Karpas-422 (cell line): ENCODE results near the gene TTC27. TPM values are rescaled to one million over a fixed set of nuclear protein-coding genes. Genes with fewer than 3 reads are reported as not detected.

Source experiments
- DNase-seq: peaks from one replicate; pipeline ENCODE4 v3.0.0-alpha.2; 2015
- H2AFZ ChIP-seq: fragments of 200-600 bp; sonication (generic); 2 replicates; pipeline ENCODE4 v1.6.1; 2014; ENCODE audit warnings: antibody characterized with exemption, low read length, mixed read lengths
- H3K27ac ChIP-seq: fragments of 200-600 bp; sonication (generic); 2 replicates; pipeline ENCODE4 v1.5.1; 2014; ENCODE audit warnings: mild to moderate bottlenecking, low read length, moderate library complexity
- H3K27me3 ChIP-seq: fragments of 200-600 bp; sonication (generic); 2 replicates; pipeline ENCODE4 v1.6.1; 2014; ENCODE audit warnings: low read length, mixed read lengths
- H3K36me3 ChIP-seq: fragments of 200-600 bp; sonication (generic); 2 replicates; pipeline ENCODE4 v1.6.1; 2014; ENCODE audit warnings: low read length, mixed read lengths; ENCODE audit not compliant: insufficient read depth
- H3K4me1 ChIP-seq: fragments of 200-600 bp; sonication (generic); 2 replicates; pipeline ENCODE4 v1.6.1; 2014; ENCODE audit warnings: mild to moderate bottlenecking, low read length, mixed read lengths
- H3K4me2 ChIP-seq: fragments of 200-600 bp; sonication (generic); 2 replicates; pipeline ENCODE4 v1.6.1; 2014; ENCODE audit warnings: low read length, low read depth, mild to moderate bottlenecking; ENCODE audit not compliant: poor library complexity, severe bottlenecking
- H3K4me3 ChIP-seq: fragments of 200-600 bp; sonication (generic); 2 replicates; pipeline ENCODE4 v1.5.1; 2014; ENCODE audit warnings: mild to moderate bottlenecking, antibody characterized with exemption, low read length, mixed read lengths
- H3K79me2 ChIP-seq: fragments of 200-600 bp; sonication (generic); 2 replicates; pipeline ENCODE4 v1.6.1; 2014; ENCODE audit warnings: mild to moderate bottlenecking, low read length, mixed read lengths
- H3K9ac ChIP-seq: fragments of 200-600 bp; sonication (generic); 2 replicates; pipeline ENCODE4 v1.6.0; 2014; ENCODE audit warnings: low read length
- H3K9me2 ChIP-seq: fragments of 200-600 bp; sonication (generic), shearing (Covaris generic); replicated peaks from 2 replicates; pipeline ENCODE4 v1.6.0; 2014; ENCODE audit warnings: mild to moderate bottlenecking, low read length, moderate library complexity; ENCODE audit not compliant: insufficient read depth
- H3K9me3 ChIP-seq: fragments of 300-700, 200-600 bp; sonication (generic); 2 replicates; pipeline ENCODE4 v1.6.1; 2014; ENCODE audit warnings: low read length, mixed read lengths
- H4K20me1 ChIP-seq: fragments of 200-600 bp; sonication (generic); 2 replicates; pipeline ENCODE4 v1.6.1; 2014; ENCODE audit warnings: mild to moderate bottlenecking, antibody characterized with exemption, low read length, low read depth; ENCODE audit not compliant: insufficient read depth
- total RNA-seq: library from RNA; depleted of rRNA; stranded (reverse); fragments of >200 nt; shearing (Covaris generic); gene quantifications from 2 replicates; pipeline ENCODE4 v1.2.3, GENCODE V29; 2014; ENCODE audit warnings: low replicate concordance

TTC27 gene
- total RNA-seq, 1 experiment from 2014 or later: 26.8 TPM

- Histone ChIP-seq H3K9ac (no peak overlapping the region), H3K9me3 (no peaks in the 10 kb centered on the region), H3K79me2 (peaks cover 9% of the 10 kb centered on the region), H3K27me3 (no peaks in the 10 kb centered on the region), H3K27ac (no peak overlapping the region), H4K20me1 (no peaks in the 10 kb centered on the region), H3K4me3 (no peak overlapping the region), H3K4me2 (no peak overlapping the region), H2AFZ (no peak overlapping the region), H3K36me3 (peaks cover 27% of the 10 kb centered on the region), H3K4me1 (no peaks in the 10 kb centered on the region), H3K9me2 (no peaks in the 10 kb centered on the region)
- DNase-seq: no peak
Measured at GRCh38 chr2:32641180-32641579, 13.3 kb downstream of the TTC27 start.

GRCh38 chr2:32647180-32647651 is 19.4 kb downstream of the TTC27 start:
- Histone ChIP-seq H4K20me1 (no peaks in the 10 kb centered on the region), H3K9me3 (no peaks in the 10 kb centered on the region), H3K27me3 (no peaks in the 10 kb centered on the region), H3K79me2 (peaks cover 20% of the 10 kb centered on the region), H3K27ac (no peak overlapping the region), H3K4me3 (no peak overlapping the region), H3K9ac (no peak overlapping the region), H3K9me2 (no peaks in the 10 kb centered on the region), H3K4me1 (no peaks in the 10 kb centered on the region), H2AFZ (no peak overlapping the region), H3K4me2 (no peak overlapping the region), H3K36me3 (peaks cover 28% of the 10 kb centered on the region)
- DNase-seq: no peak

- H3K9me2 ChIP-seq: no peaks in the 10 kb centered on the region
- no peak overlapping the region for H3K4me3 ChIP-seq
- H3K27ac ChIP-seq: no peak overlapping the region
- H3K4me2 ChIP-seq: no peak overlapping the region
- no peak overlapping the region for H2AFZ ChIP-seq
- peaks cover 22% of the 10 kb centered on the region for H3K36me3 ChIP-seq
- peaks cover 12% of the 10 kb centered on the region for H3K79me2 ChIP-seq
- H3K9ac ChIP-seq: no peak overlapping the region
- no peak for DNase-seq
- no peaks in the 10 kb centered on the region for H3K4me1 ChIP-seq
- H3K9me3 ChIP-seq: no peaks in the 10 kb centered on the region
- 0 out of 2 replicates have a peak, but pooled peaks cover 4% of the 10 kb centered on the region for H4K20me1 ChIP-seq
- H3K27me3 ChIP-seq: no peaks in the 10 kb centered on the region
Measured at GRCh38 chr2:32652555-32653209, 24.8 kb downstream of the TTC27 start.

- no peaks in the 10 kb centered on the region for H3K9me2 ChIP-seq
- no peak overlapping the region for H3K9ac ChIP-seq
- H3K4me2 ChIP-seq: no peak overlapping the region
- H3K9me3 ChIP-seq: no peaks in the 10 kb centered on the region
- DNase-seq: no peak
- H3K27ac ChIP-seq: no peak overlapping the region
- H3K79me2 ChIP-seq: peaks cover 22% of the 10 kb centered on the region
- H3K4me3 ChIP-seq: no peak overlapping the region
- 0 out of 2 replicates have a peak, but pooled peaks cover 4% of the 10 kb centered on the region for H4K20me1 ChIP-seq
- H2AFZ ChIP-seq: no peak overlapping the region
- H3K36me3 ChIP-seq: peaks cover 30% of the 10 kb centered on the region
- H3K4me1 ChIP-seq: no peaks in the 10 kb centered on the region
- H3K27me3 ChIP-seq: no peaks in the 10 kb centered on the region
Measured at GRCh38 chr2:32656069-32656468, 28.2 kb downstream of the TTC27 start.

GRCh38 chr2:32663864-32664263 is 36.0 kb downstream of the TTC27 start:
- no peaks in the 10 kb centered on the region for H3K27me3 ChIP-seq
- DNase-seq: no peak

GRCh38 chr2:32666704-32667103 is 38.9 kb downstream of the TTC27 start:
- Histone ChIP-seq H3K9me2 (no peaks in the 10 kb centered on the region), H3K4me2 (no peak overlapping the region), H3K9me3 (no peaks in the 10 kb centered on the region), H3K27ac (no peak overlapping the region), H3K4me3 (no peak overlapping the region), H3K27me3 (no peaks in the 10 kb centered on the region), H2AFZ (no peak overlapping the region), H3K4me1 (no peaks in the 10 kb centered on the region), H3K36me3 (peaks cover 5% of the 10 kb centered on the region; the same call in 1 of the 2 replicates), H3K9ac (no peak overlapping the region), H3K79me2 (peaks cover 15% of the 10 kb centered on the region; the same call in 1 of the 2 replicates), H4K20me1 (no peaks in the 10 kb centered on the region)
- DNase-seq: no peak

More at GRCh38 chr2:32663864-32664263, 36.0 kb downstream of the TTC27 start:
- H4K20me1 ChIP-seq: no peaks in the 10 kb centered on the region
- H3K27ac ChIP-seq: no peak overlapping the region
- no peaks in the 10 kb centered on the region for H3K9me2 ChIP-seq
- H2AFZ ChIP-seq: no peak overlapping the region
- H3K79me2 ChIP-seq: peaks cover 18% of the 10 kb centered on the region
- H3K9ac ChIP-seq: no peak overlapping the region
- H3K9me3 ChIP-seq: no peaks in the 10 kb centered on the region
- no peak overlapping the region for H3K4me2 ChIP-seq
- no peaks in the 10 kb centered on the region for H3K4me1 ChIP-seq
- H3K36me3 ChIP-seq: peaks cover 17% of the 10 kb centered on the region
- no peak overlapping the region for H3K4me3 ChIP-seq

GRCh38 chr2:32668254-32668653 is 40.4 kb downstream of the TTC27 start:
- Histone ChIP-seq H3K9ac (no peak overlapping the region), H3K4me2 (no peak overlapping the region), H3K27ac (no peak overlapping the region), H3K79me2 (peaks cover 8% of the 10 kb centered on the region; the same call in 1 of the 2 replicates), H3K36me3 (peaks cover 13% of the 10 kb centered on the region; the same call in 1 of the 2 replicates), H4K20me1 (no peaks in the 10 kb centered on the region), H2AFZ (no peak overlapping the region), H3K4me3 (no peak overlapping the region), H3K9me2 (no peaks in the 10 kb centered on the region), H3K4me1 (no peaks in the 10 kb centered on the region), H3K27me3 (no peaks in the 10 kb centered on the region), H3K9me3 (no peaks in the 10 kb centered on the region)
- DNase-seq: no peak

- Histone ChIP-seq H3K4me2 (no peak overlapping the region), H3K9ac (no peak overlapping the region), H3K27ac (no peak overlapping the region), H3K9me2 (no peaks in the 10 kb centered on the region), H3K4me3 (no peak overlapping the region), H3K36me3 (peaks cover 16% of the 10 kb centered on the region; the same call in 1 of the 2 replicates), H3K27me3 (no peaks in the 10 kb centered on the region), H4K20me1 (no peaks in the 10 kb centered on the region), H3K9me3 (no peaks in the 10 kb centered on the region), H2AFZ (no peak overlapping the region), H3K79me2 (peaks cover 11% of the 10 kb centered on the region; the same call in 1 of the 2 replicates), H3K4me1 (no peaks in the 10 kb centered on the region)
- DNase-seq: no peak
Measured at GRCh38 chr2:32671885-32672533, 44.2 kb downstream of the TTC27 start.
